C4-2B (cell line): ENCODE results near the gene SLC39A9.

Experiments
- CTCF ChIP-seq: fragments of 450-650 bp; conservative IDR thresholded peaks from 2 replicates; pipeline ENCODE4 v1.5.1; 2017; ENCODE audit warnings: mild to moderate bottlenecking
- ZFX ChIP-seq: fragments of 450-650 bp; IDR thresholded peaks from 2 replicates; pipeline ENCODE4 v1.6.1; 2017

DNA sequence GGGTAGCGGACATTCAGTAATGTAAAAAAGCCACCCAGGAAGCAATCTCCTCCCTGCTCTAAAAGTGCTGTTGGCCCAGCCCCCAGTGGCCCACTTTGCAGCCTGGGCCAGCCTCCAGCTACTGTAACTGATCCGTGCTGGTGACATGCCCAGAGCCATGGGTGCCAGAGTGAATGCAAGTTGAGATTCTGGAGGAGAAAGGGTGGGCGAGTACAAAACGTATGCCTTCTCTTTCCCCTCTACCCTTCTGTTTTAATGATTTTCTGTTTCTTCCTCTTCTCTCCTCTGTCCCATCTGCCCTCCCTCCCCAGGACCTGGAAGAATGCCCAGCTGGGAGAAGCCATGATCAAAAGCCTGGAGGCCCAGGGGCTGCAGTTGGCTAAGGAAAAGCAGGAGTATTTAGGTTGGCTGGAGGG is 102.9 kb downstream of the SLC39A9 start:
- TF ChIP-seq CTCF (no peak), ZFX (no peak)
